IMR-90 (cell line): ENCODE data around the gene RAB11A. TPM values are rescaled to one million over a fixed set of nuclear protein-coding genes. Genes with fewer than 3 reads are reported as not detected.

ENCODE experiments used
- ATAC-seq: fragments of 200-7000 bp; cut with Tn5 transposase; 2 replicates; pipeline ENCODE4 v1.9.1; 2020; ENCODE audit warnings: low read depth, mild to moderate bottlenecking, moderate library complexity
- BruUV-seq: library from RNA; stranded (reverse); fragments of 400-500 nt; replicated peaks from 2 replicates; lab custom pipeline; 2021; lab: Mats Ljungman, UMichigan
- CTCF ChIA-PET: fragments of 300-600 bp; formaldehyde crosslinking; extraction: SDS; loops from one replicate; lab custom pipeline; 2021; ENCODE audit warnings: antibody characterized with exemption; lab: Yijun Ruan, JAX
- POLR2A ChIA-PET: fragments of 300-600 bp; sonication (Branson Sonifier 250); formaldehyde crosslinking; loops from one replicate; lab custom pipeline; 2022; ENCODE audit warnings: antibody characterized with exemption; ENCODE audit not compliant: unreplicated experiment; lab: Charles Lee
- DNase-seq: peaks from one replicate; pipeline ENCODE4 v3.0.0; 2013
- H2AFZ ChIP-seq: replicated peaks from 2 replicates; pipeline ENCODE3; 2013; ENCODE audit warnings: low read length, mild to moderate bottlenecking; ENCODE audit not compliant: poor library complexity
- H2AK5ac ChIP-seq: 2 replicates; pipeline ENCODE4 v1.6.1; 2013; ENCODE audit warnings: low read depth, low read length, inconsistent platforms
- H2AK9ac ChIP-seq: replicated peaks from 2 replicates; pipeline ENCODE3; 2013; ENCODE audit warnings: mild to moderate bottlenecking, low read depth, low read length, moderate library complexity; ENCODE audit not compliant: poor library complexity
- H2BK120ac ChIP-seq: 2 replicates; pipeline ENCODE4 v1.6.1; 2013; ENCODE audit warnings: low read depth, low read length, inconsistent platforms
- H2BK15ac ChIP-seq: 3 replicates; pipeline ENCODE4 v1.6.1; 2013; ENCODE audit warnings: low read depth, low read length, inconsistent platforms
- H2BK20ac ChIP-seq: 2 replicates; pipeline ENCODE4 v1.6.1; 2013; ENCODE audit warnings: low read depth, mild to moderate bottlenecking, inconsistent platforms, low read length, moderate library complexity
- H2BK5ac ChIP-seq: 2 replicates; pipeline ENCODE4 v1.6.1; 2013; ENCODE audit warnings: mild to moderate bottlenecking, low read depth, low read length, inconsistent platforms; ENCODE audit not compliant: poor library complexity, severe bottlenecking
- H3K14ac ChIP-seq: replicated peaks from 2 replicates; pipeline ENCODE4 v1.6.1; 2013; ENCODE audit warnings: low read depth, low read length, inconsistent platforms
- H3K18ac ChIP-seq: 2 replicates; pipeline ENCODE4 v1.6.1; 2013; ENCODE audit warnings: low read depth, low read length, control low read depth
- H3K23ac ChIP-seq: 2 replicates; pipeline ENCODE4 v1.6.1; 2013; ENCODE audit warnings: low read depth, low read length, inconsistent platforms
- H3K27ac ChIP-seq: 2 replicates; pipeline ENCODE4 v1.5.1; 2013; ENCODE audit warnings: mild to moderate bottlenecking, control low read depth, low read length; ENCODE audit not compliant: insufficient read depth
- H3K27me3 ChIP-seq: 2 replicates; pipeline ENCODE4 v1.6.1; 2013; ENCODE audit warnings: low read length; ENCODE audit not compliant: control insufficient read depth, insufficient read depth
- H3K36me3 ChIP-seq: 2 replicates; pipeline ENCODE4 v1.6.1; 2013; ENCODE audit warnings: low read length, mixed read lengths; ENCODE audit not compliant: control insufficient read depth, insufficient read depth
- H3K4ac ChIP-seq: 2 replicates; pipeline ENCODE4 v1.6.1; 2013; ENCODE audit warnings: low read depth, low read length, inconsistent platforms
- H3K4me1 ChIP-seq: 2 replicates; pipeline ENCODE4 v1.6.1; 2013; ENCODE audit warnings: low read length, mixed read lengths; ENCODE audit not compliant: control insufficient read depth, insufficient read depth
- H3K4me2 ChIP-seq: 2 replicates; pipeline ENCODE4 v1.6.1; 2013; ENCODE audit warnings: low read depth, mild to moderate bottlenecking, control low read depth, low read length, moderate library complexity
- H3K4me3 ChIP-seq: 2 replicates; pipeline ENCODE4 v1.5.1; 2013; ENCODE audit warnings: low read depth, mild to moderate bottlenecking, control low read depth, low read length, moderate library complexity; ENCODE audit not compliant: insufficient read depth
- H3K56ac ChIP-seq: 2 replicates; pipeline ENCODE4 v1.6.1; 2013; ENCODE audit warnings: low read length, inconsistent platforms; ENCODE audit not compliant: insufficient read depth; ENCODE audit errors: extremely low read depth
- H3K79me1 ChIP-seq, 2 experiments: 2 replicates each; pipeline ENCODE4 v1.6.1; 2013; ENCODE audit warnings: low read length in 2 of 2, inconsistent platforms in 1 of 2, low read depth in 1 of 2
- H3K9ac ChIP-seq: 2 replicates; pipeline ENCODE4 v1.6.1; 2013; ENCODE audit warnings: low read depth, low read length, control low read depth
- H3K9me1 ChIP-seq: 2 replicates; pipeline ENCODE4 v1.6.1; 2013; ENCODE audit warnings: low read length, inconsistent platforms; ENCODE audit not compliant: insufficient read depth
- H3K9me3 ChIP-seq: 2 replicates; pipeline ENCODE4 v1.6.1; 2013; ENCODE audit warnings: low read length; ENCODE audit not compliant: control insufficient read depth, insufficient read depth
- H4K20me1 ChIP-seq: 2 replicates; pipeline ENCODE4 v1.6.1; 2013; ENCODE audit warnings: low read length, inconsistent platforms; ENCODE audit not compliant: insufficient read depth
- H4K5ac ChIP-seq: 2 replicates; pipeline ENCODE4 v1.6.1; 2013; ENCODE audit warnings: mild to moderate bottlenecking, low read depth, low read length, control low read depth
- H4K8ac ChIP-seq, 2 experiments: 2 replicates each; pipeline ENCODE4 v1.6.1; 2013; ENCODE audit warnings: low read depth in 2 of 2, low read length in 2 of 2, control low read depth in 1 of 2, inconsistent platforms in 1 of 2
- H4K91ac ChIP-seq: 2 replicates; pipeline ENCODE4 v1.6.1; 2013; ENCODE audit warnings: low read depth, low read length, inconsistent platforms; ENCODE audit not compliant: insufficient read depth
- BHLHE40 ChIP-seq: fragments of 150-350 bp; IDR thresholded peaks from 2 replicates; pipeline ENCODE4 v1.6.1; 2016; ENCODE audit warnings: mild to moderate bottlenecking, low read depth, low read length
- CEBPB ChIP-seq: IDR thresholded peaks from 2 replicates; pipeline ENCODE4 v1.6.1; 2012; ENCODE audit warnings: low read depth, low read length, improper control_type of control experiment
- FOS ChIP-seq: fragments of 150-350 bp; IDR thresholded peaks from 2 replicates; pipeline ENCODE4 v1.6.1; 2016; ENCODE audit warnings: low read depth, low read length
- MAZ ChIP-seq: IDR thresholded peaks from 2 replicates; pipeline ENCODE4 v1.6.1; 2012; ENCODE audit warnings: low read depth, mild to moderate bottlenecking, low read length, improper control_type of control experiment, moderate library complexity, borderline replicate concordance
- POLR2A ChIP-seq: IDR thresholded peaks from 2 replicates; pipeline ENCODE4 v1.6.1; 2012; ENCODE audit warnings: mild to moderate bottlenecking, low read depth, low read length
- RAD21 ChIP-seq: IDR thresholded peaks from 2 replicates; pipeline ENCODE4 v1.6.1; 2012; ENCODE audit warnings: low read length, improper control_type of control experiment
- RCOR1 ChIP-seq: IDR thresholded peaks from 2 replicates; pipeline ENCODE4 v1.6.1; 2012; ENCODE audit warnings: mild to moderate bottlenecking, low read length, improper control_type of control experiment; ENCODE audit not compliant: insufficient replicate concordance
- USF2 ChIP-seq: fragments of 150-350 bp; IDR thresholded peaks from 2 replicates; pipeline ENCODE4 v1.6.1; 2017; ENCODE audit warnings: mild to moderate bottlenecking, antibody characterized with exemption, low read length, low read depth
- WGBS, 2 experiments: methylation state at CpG; one replicate each; pipeline versions ENCODE4 v1.1.5 to v1.1.7; 2013; ENCODE audit warnings: missing lambda C conversion rate in 2 of 2; ENCODE audit not compliant: insufficient read length in 1 of 2; ENCODE audit errors: extremely low coverage in 2 of 2; 5-methylcytosine and 5-hydroxymethylcytosine counted together
- dilution Hi-C: fragments of 300-500 bp; cut with HindIII; formaldehyde crosslinking; loops from one replicate; pipeline ENCODE4 v1.14.3; 2018; ENCODE audit warnings: low sequenced_read_pairs; ENCODE audit not compliant: unreplicated experiment
- in situ Hi-C: fragments of 300-500 bp; cut with MboI; formaldehyde crosslinking; loops from 3 replicates; pipeline ENCODE4 v1.14.3; 2019; ENCODE audit warnings: low sequenced_read_pairs, inconsistent platforms, mixed read lengths
- intact Hi-C: fragments of 100-400 bp; cut with micrococcal nuclease; formaldehyde crosslinking; loops from 2 replicates; pipeline ENCODE4 v1.10.0; 2022
- polyA plus RNA-seq, 3 experiments: library from polyadenylated mRNA; depleted of rRNA; stranded (reverse); fragments of >200 nt; gene quantifications; 2 replicates each; pipeline ENCODE4 v1.2.3, GENCODE V29; 2012; ENCODE audit warnings: low replicate concordance in 1 of 3
- total RNA-seq: library from RNA; depleted of rRNA; stranded (reverse); fragments of >200 nt; gene quantifications from 2 replicates; pipeline ENCODE4 v1.2.3, GENCODE V29; 2012
- TF ChIP-seq, protein P1 (sequence below): conservative IDR thresholded peaks from 2 replicates; pipeline ENCODE4 v1.5.1; 2012; ENCODE audit warnings: mild to moderate bottlenecking, low read depth, low read length, improper control_type of control experiment
- TF ChIP-seq, protein P2 (sequence below): fragments of 150-350 bp; IDR thresholded peaks from 2 replicates; pipeline ENCODE4 v1.6.1; 2016; ENCODE audit warnings: low read depth, mild to moderate bottlenecking, low read length, moderate library complexity, borderline replicate concordance

RAB11A gene
- total and polyA plus RNA-seq, 2 of the 4 experiments (the other 2 are of a cell fraction), result 341 to 462 TPM

DNA sequence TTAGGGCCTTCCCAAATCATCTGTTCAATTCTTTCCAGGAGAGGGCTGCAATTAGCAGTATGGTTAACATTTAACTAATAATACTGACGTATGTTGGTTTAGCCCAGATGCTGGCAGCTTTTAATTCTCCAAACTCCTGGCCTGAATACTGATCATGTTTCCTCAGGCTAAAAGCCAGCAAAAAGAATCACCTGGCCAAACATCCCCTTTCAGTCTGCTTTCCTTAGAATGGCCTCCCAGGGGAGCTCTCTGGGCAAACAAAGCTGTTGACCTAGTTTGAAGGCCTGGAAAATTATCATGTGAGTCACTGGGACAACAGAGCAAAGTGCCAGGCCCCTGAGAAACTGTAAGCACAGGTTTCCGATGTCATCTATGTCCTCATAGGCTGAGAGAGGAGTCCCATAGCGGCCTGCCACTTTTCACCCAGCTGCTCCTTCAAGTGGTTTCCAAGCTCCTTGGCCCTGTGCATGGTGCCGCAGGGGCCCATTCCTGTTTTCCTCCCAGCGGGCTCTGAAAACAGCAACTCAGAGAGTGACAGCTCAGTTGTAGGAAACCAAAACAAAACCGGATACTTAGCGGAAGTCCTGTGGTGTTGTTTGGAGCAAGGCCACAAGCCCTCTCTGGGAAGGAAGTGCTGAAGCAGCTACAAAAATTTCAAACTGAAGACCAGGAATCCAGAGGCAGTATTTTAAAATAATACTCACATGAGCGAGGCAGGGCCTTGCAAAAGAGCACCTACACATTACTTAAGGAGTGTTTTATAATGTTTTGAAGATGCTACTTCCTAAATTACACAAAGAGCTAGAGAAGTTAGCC, 36.5 kb upstream of the RAB11A start:
- in situ Hi-C loops, result no loop called here
- WGBS, 2 experiments, result 0% methylated on average over 1 of the region's 8 CpGs; no CpG with 5 or more reads in 1 of the 2 experiments
- no TSS peak for BruUV-seq

More for the DNA sequence above, 36.5 kb upstream of the RAB11A start:
- H3K4ac ChIP-seq, result 0 out of 2 replicates have a peak overlapping the region, but pooled peaks have one; percentile 1
- H3K27ac ChIP-seq, result peak overlapping the region; percentile 51
- H4K91ac ChIP-seq, result no peak overlapping the region
- H3K23ac ChIP-seq, result no peak overlapping the region
- TF ChIP-seq MAZ (peak; percentile 25; the same call in 1 of the 2 replicates), RCOR1 (no peak), RAD21 (peak; percentile 27; the same call in 1 of the 2 replicates), FOS (peak; percentile 69), CEBPB (0 out of 2 replicates have a peak, but pooled peaks have one; percentile 24), USF2 (0 out of 2 replicates have a peak, but pooled peaks have one; percentile 13), BHLHE40 (peak; percentile 39; the same call in 1 of the 2 replicates), POLR2A (no peak)
- TF ChIP-seq, protein P1, sequence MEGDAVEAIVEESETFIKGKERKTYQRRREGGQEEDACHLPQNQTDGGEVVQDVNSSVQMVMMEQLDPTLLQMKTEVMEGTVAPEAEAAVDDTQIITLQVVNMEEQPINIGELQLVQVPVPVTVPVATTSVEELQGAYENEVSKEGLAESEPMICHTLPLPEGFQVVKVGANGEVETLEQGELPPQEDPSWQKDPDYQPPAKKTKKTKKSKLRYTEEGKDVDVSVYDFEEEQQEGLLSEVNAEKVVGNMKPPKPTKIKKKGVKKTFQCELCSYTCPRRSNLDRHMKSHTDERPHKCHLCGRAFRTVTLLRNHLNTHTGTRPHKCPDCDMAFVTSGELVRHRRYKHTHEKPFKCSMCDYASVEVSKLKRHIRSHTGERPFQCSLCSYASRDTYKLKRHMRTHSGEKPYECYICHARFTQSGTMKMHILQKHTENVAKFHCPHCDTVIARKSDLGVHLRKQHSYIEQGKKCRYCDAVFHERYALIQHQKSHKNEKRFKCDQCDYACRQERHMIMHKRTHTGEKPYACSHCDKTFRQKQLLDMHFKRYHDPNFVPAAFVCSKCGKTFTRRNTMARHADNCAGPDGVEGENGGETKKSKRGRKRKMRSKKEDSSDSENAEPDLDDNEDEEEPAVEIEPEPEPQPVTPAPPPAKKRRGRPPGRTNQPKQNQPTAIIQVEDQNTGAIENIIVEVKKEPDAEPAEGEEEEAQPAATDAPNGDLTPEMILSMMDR, result peak; percentile 33; the same call in 1 of the 2 replicates
- TF ChIP-seq, protein P2, sequence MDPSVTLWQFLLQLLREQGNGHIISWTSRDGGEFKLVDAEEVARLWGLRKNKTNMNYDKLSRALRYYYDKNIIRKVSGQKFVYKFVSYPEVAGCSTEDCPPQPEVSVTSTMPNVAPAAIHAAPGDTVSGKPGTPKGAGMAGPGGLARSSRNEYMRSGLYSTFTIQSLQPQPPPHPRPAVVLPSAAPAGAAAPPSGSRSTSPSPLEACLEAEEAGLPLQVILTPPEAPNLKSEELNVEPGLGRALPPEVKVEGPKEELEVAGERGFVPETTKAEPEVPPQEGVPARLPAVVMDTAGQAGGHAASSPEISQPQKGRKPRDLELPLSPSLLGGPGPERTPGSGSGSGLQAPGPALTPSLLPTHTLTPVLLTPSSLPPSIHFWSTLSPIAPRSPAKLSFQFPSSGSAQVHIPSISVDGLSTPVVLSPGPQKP, result no peak
- H3K4me2 ChIP-seq, result peak overlapping the region; percentile 37
- H3K9ac ChIP-seq, result peak overlapping the region; percentile 17; the same call in 1 of the 2 replicates
- no peaks in the 10 kb centered on the region for H3K36me3 ChIP-seq
- ATAC-seq (peak; percentile 90), DNase-seq (peak; percentile 90)
- peak overlapping the region; percentile 76 for H2BK5ac ChIP-seq
- H2AK9ac ChIP-seq, result no peak overlapping the region
- peak overlapping the region; percentile 0 for H4K5ac ChIP-seq
- no peaks in the 10 kb centered on the region for H3K9me3 ChIP-seq
- no peak overlapping the region; the same call in 1 of the 2 replicates for H3K56ac ChIP-seq
- ChIA-PET CTCF (interaction anchor here (0.6 to 1.8 kb wide), 7 partner anchors 9 to 157 kb away, joined by 3 to 7 read pairs (median 3); no protein-coding TSS in a partner anchor), POLR2A (interaction anchor here (1.0 kb wide), 1 partner anchor 36 kb away, joined by 3 read pairs; the partner anchor contains the start of gene RAB11A)
- H2BK120ac ChIP-seq, result peak overlapping the region; percentile 33; the same call in 1 of the 2 replicates
- dilution Hi-C loops (no loop called here), intact Hi-C loops (loop anchor here (5.0 kb wide), 1 partner anchor 40 kb away; the partner anchor contains the start of gene DENND4A)
- H4K8ac ChIP-seq, result peak overlapping the region; percentile 36 to 44
- no peak overlapping the region; the same call in 1 of the 2 replicates for H3K14ac ChIP-seq
- H2BK15ac ChIP-seq, result no peak overlapping the region
- H4K20me1 ChIP-seq, result no peaks in the 10 kb centered on the region
- H3K9me1 ChIP-seq, result no peaks in the 10 kb centered on the region
- no peaks in the 10 kb centered on the region for H3K79me1 ChIP-seq
- H2BK20ac ChIP-seq, result peak overlapping the region; percentile 13; the same call in 1 of the 2 replicates
- peak overlapping the region; percentile 9 for H3K18ac ChIP-seq
- no peaks in the 10 kb centered on the region for H3K27me3 ChIP-seq
- H2AK5ac ChIP-seq, result no peak overlapping the region
- peaks cover 5% of the 10 kb centered on the region; the same call in 1 of the 2 replicates for H3K4me1 ChIP-seq
- peak overlapping the region; percentile 4; the same call in 1 of the 2 replicates for H3K4me3 ChIP-seq
- peak overlapping the region; percentile 88 for H2AFZ ChIP-seq
